Stomach smooth muscle (tissue), 2 donors: ENCODE data around the gene CWC22.

ENCODE experiments used
- H3K27ac ChIP-seq: one replicate; pipeline ENCODE4 v1.7.0; 2013; ENCODE audit warnings: mild to moderate bottlenecking, low read length, inconsistent platforms
- H3K27me3 ChIP-seq, 2 donors: one replicate each; pipeline ENCODE4 v1.7.0; 2013; ENCODE audit warnings: low read length in 2 of 2; ENCODE audit not compliant: insufficient read depth in 2 of 2, control insufficient read depth in 1 of 2
- H3K36me3 ChIP-seq, 2 donors: one replicate each; pipeline ENCODE4 v1.7.0; 2013; ENCODE audit warnings: low read length in 2 of 2; ENCODE audit not compliant: control insufficient read depth in 2 of 2, insufficient read depth in 2 of 2
- H3K4me1 ChIP-seq: one replicate; pipeline ENCODE4 v1.7.0; 2013; ENCODE audit warnings: low read length; ENCODE audit not compliant: control insufficient read depth, insufficient read depth
- H3K4me3 ChIP-seq, 2 donors: one replicate each; pipeline ENCODE4 v1.7.0; 2013; ENCODE audit warnings: low read length in 2 of 2
- H3K9ac ChIP-seq, 2 donors: one replicate each; pipeline ENCODE4 v1.7.0; 2013; ENCODE audit warnings: low read length in 2 of 2, mild to moderate bottlenecking in 1 of 2
- H3K9me3 ChIP-seq, 2 donors: one replicate each; pipeline ENCODE4 v1.7.0; 2013; ENCODE audit warnings: low read length in 2 of 2; ENCODE audit not compliant: control insufficient read depth in 2 of 2
- donor health status: healthy.
- donor health status: Pancreatic carcinoma.

CWC22 gene

DNA sequence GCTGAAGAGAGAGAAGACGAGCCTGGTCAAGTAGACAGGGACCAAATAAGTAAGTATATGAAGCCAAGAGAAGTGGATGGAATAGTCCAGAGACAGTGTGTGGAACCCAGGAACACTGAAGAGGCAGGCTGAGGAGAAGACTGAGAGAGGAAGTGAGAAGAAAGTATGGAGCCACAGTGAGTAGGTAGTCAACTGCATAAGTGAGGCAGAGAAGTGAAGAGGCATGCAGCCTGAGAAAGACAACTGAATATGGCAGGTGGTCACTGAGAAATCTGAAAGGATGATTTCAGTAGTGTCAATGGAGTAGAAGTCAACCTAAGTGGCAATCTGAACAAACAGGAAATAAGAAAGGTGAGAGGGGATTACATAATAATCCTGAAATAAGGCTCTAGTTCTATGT is 55.4 kb downstream of the CWC22 start:
- Histone ChIP-seq H3K4me3 (no peak overlapping the region), H3K27ac (no peak overlapping the region), H3K36me3 (peaks cover 21 to 36% of the 10 kb centered on the region in 2 donors), H3K4me1 (no peaks in the 10 kb centered on the region), H3K27me3 (no peaks in the 10 kb centered on the region), H3K9me3 (no peaks in the 10 kb centered on the region), H3K9ac (no peak overlapping the region)

DNA sequence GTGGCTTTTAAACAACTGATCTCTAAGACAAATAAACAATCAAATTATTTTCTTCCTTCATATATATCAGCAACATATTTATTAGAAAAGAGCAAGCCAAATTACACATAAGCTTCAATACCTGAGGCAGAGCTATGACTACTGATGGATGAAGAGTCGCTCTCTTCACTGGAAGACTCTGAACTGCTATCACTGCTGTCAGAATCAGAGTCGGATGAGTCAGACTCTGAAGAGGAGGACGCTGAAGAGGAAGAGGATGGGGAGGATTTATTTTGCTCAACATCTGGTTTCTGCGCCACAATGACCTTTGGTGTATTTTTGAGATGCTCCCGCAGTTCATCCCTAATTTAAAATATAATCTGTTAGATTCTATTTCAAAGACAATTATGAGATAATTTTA is 56.7 kb downstream of the CWC22 start:
- Histone ChIP-seq H3K36me3 (peaks cover 21 to 37% of the 10 kb centered on the region in 2 donors), H3K27ac (no peak overlapping the region), H3K27me3 (no peaks in the 10 kb centered on the region)

DNA sequence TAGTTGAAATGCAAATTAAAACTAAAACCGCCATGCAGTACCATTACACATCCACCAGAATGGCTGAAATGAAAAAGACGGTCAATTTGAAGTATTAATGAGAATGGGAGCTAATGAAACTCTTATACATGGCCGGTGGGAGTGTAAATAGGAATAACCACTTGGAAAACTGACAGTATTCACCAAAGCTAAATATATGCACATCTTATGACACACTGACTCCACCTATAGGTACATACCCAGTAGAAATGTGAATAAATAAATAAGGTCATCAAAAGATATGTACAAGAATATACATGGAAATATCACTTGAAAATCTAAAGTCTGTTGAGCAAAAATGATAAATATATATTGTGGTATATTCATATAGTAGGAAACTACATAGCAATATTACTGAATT is 57.7 kb downstream of the CWC22 start:
- H3K9me3 ChIP-seq = no peaks in the 10 kb centered on the region
- no peak overlapping the region for H3K9ac ChIP-seq
- H3K27me3 ChIP-seq = no peaks in the 10 kb centered on the region
- H3K27ac ChIP-seq = no peak overlapping the region
- H3K4me1 ChIP-seq = no peaks in the 10 kb centered on the region
- H3K36me3 ChIP-seq = peaks cover 18 to 39% of the 10 kb centered on the region in 2 donors
- no peak overlapping the region for H3K4me3 ChIP-seq

More for the DNA sequence above, 56.7 kb downstream of the CWC22 start:
- Histone ChIP-seq H3K9ac (no peak overlapping the region), H3K4me3 (no peak overlapping the region), H3K4me1 (no peaks in the 10 kb centered on the region), H3K9me3 (no peaks in the 10 kb centered on the region)

GRCh38 chr2:179948058-179948457 is 59.0 kb downstream of the CWC22 start:
- Histone ChIP-seq H3K27me3 (no peaks in the 10 kb centered on the region), H3K9me3 (no peaks in the 10 kb centered on the region), H3K4me1 (no peaks in the 10 kb centered on the region), H3K4me3 (no peak overlapping the region), H3K36me3 (peaks cover 14 to 31% of the 10 kb centered on the region in 2 donors), H3K27ac (no peak overlapping the region), H3K9ac (no peak overlapping the region)

- Histone ChIP-seq H3K4me1 (no peaks in the 10 kb centered on the region), H3K27me3 (no peaks in the 10 kb centered on the region), H3K36me3 (peaks cover 12 to 26% of the 10 kb centered on the region in 2 donors), H3K27ac (no peak overlapping the region), H3K9me3 (no peaks in the 10 kb centered on the region), H3K9ac (no peak overlapping the region), H3K4me3 (no peak overlapping the region)
Observed at GRCh38 chr2:179946810-179947615, 60.1 kb downstream of the CWC22 start.

- no peaks in the 10 kb centered on the region for H3K9me3 ChIP-seq
- H3K4me1 ChIP-seq = no peaks in the 10 kb centered on the region
- no peak overlapping the region for H3K27ac ChIP-seq
- H3K4me3 ChIP-seq = no peak overlapping the region
- no peaks in the 10 kb centered on the region for H3K27me3 ChIP-seq
- no peak overlapping the region for H3K9ac ChIP-seq
- peaks cover 7 to 21% of the 10 kb centered on the region in 2 donors for H3K36me3 ChIP-seq
Observed at GRCh38 chr2:179946346-179946745, 60.8 kb downstream of the CWC22 start.

DNA sequence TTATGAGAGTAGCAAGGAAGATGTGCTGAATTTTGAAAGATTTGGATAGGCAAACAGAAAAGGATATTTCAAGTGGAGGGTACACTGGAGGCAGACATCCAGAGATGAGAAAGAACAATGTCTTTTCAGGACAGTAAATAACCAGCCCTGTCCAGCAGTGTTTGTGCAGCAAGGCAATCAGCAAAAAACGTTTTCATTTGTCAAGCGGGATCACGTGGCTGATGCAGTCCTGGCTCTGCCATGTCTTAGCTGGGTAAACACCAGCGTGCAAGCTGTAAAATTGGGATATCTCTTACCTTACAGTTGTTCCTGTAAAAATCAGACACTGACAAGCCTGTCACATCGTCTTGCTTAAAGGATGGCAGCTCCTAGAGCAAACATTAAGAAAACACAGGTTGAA is 67.8 kb downstream of the CWC22 start:
- no peaks in the 10 kb centered on the region for H3K9me3 ChIP-seq
- no peak overlapping the region for H3K27ac ChIP-seq
- no peak overlapping the region for H3K9ac ChIP-seq
- no peaks in the 10 kb centered on the region for H3K36me3 ChIP-seq
- no peak overlapping the region for H3K4me3 ChIP-seq
- H3K4me1 ChIP-seq = no peaks in the 10 kb centered on the region
- H3K27me3 ChIP-seq = no peaks in the 10 kb centered on the region

- Histone ChIP-seq H3K4me3 (no peak overlapping the region), H3K4me1 (no peaks in the 10 kb centered on the region), H3K9ac (no peak overlapping the region), H3K36me3 (peaks cover 0 to 6% of the 10 kb centered on the region in 2 donors), H3K9me3 (no peaks in the 10 kb centered on the region), H3K27ac (no peak overlapping the region), H3K27me3 (no peaks in the 10 kb centered on the region)
Observed at GRCh38 chr2:179938026-179938425, 69.1 kb downstream of the CWC22 start.

GRCh38 chr2:179936654-179937053 is 70.4 kb downstream of the CWC22 start:
- Histone ChIP-seq H3K27ac (no peak overlapping the region), H3K27me3 (no peaks in the 10 kb centered on the region)

GRCh38 chr2:179936141-179936540 is 71.0 kb downstream of the CWC22 start:
- H3K9ac ChIP-seq = no peak overlapping the region
- H3K27me3 ChIP-seq = no peaks in the 10 kb centered on the region
- no peak overlapping the region for H3K27ac ChIP-seq
- no peaks in the 10 kb centered on the region for H3K4me1 ChIP-seq
- peaks cover 0 to 6% of the 10 kb centered on the region in 2 donors for H3K36me3 ChIP-seq
- H3K4me3 ChIP-seq = no peak overlapping the region
- no peaks in the 10 kb centered on the region for H3K9me3 ChIP-seq

More at GRCh38 chr2:179936654-179937053, 70.4 kb downstream of the CWC22 start:
- no peaks in the 10 kb centered on the region for H3K9me3 ChIP-seq
- no peak overlapping the region for H3K9ac ChIP-seq
- H3K4me3 ChIP-seq = no peak overlapping the region
- H3K4me1 ChIP-seq = no peaks in the 10 kb centered on the region
- H3K36me3 ChIP-seq = peaks cover 0 to 6% of the 10 kb centered on the region in 2 donors

DNA sequence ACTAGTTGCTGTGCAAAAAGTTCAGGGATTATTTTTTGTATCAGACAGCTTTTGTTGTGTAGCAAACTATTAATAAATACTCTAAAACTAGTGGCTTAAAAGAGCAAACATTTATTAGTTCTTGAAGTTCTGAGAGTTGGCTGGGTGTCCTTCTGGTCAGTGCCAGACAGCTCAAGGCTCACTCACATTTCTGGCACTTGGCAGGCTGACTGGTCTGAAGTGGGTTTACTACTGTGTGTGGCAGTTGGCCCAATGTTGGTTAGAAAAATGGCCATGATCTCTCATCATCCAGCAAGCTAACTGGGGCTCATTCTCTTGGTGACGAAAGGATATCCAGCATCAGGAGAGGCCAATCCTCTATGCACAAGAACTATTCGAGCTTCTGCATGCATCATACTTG is 74.3 kb downstream of the CWC22 start:
- H3K9ac ChIP-seq = no peak overlapping the region
- H3K9me3 ChIP-seq = no peaks in the 10 kb centered on the region
- peaks cover 0 to 6% of the 10 kb centered on the region in 2 donors for H3K36me3 ChIP-seq
- H3K27me3 ChIP-seq = no peaks in the 10 kb centered on the region
- H3K27ac ChIP-seq = no peak overlapping the region
- H3K4me1 ChIP-seq = no peaks in the 10 kb centered on the region
- H3K4me3 ChIP-seq = no peak overlapping the region
